HepG2 (cell line): ENCODE results near the gene HSP90AB1. TPM values are rescaled to one million over a fixed set of nuclear protein-coding genes. Genes with fewer than 3 reads are reported as not detected.
A peak's percentile ranks its signal among the peaks of the same experiment; 100 is the strongest.

Source experiments
- ATF7 ChIP-seq, 2 experiments: fragments of 450-650 bp in 1 of 2; sonication (generic) in 1 of 2; formaldehyde crosslinking in 1 of 2; IDR thresholded peaks; 2 replicates each; pipeline versions ENCODE4 v1.4.0 to v1.6.1; 2016 to 2020; ENCODE audit warnings: antibody characterized with exemption in 1 of 2, mild to moderate bottlenecking in 1 of 2, missing genetic modification reagents in 1 of 2
- DDIT3 ChIP-seq: sonication (generic); formaldehyde crosslinking; IDR thresholded peaks from 2 replicates; pipeline ENCODE4 v1.4.0; 2020; ENCODE audit warnings: mild to moderate bottlenecking, missing genetic modification reagents
- FOXP1 ChIP-seq, 2 experiments: fragments of 450-650 bp in 1 of 2; IDR thresholded peaks; 2 replicates each; pipeline ENCODE4 v1.6.1; 2017 to 2018; ENCODE audit warnings: antibody characterized with exemption in 1 of 2
- HNF1A ChIP-seq, 2 experiments: sonication (generic) in 1 of 2; formaldehyde crosslinking in 1 of 2; IDR thresholded peaks; 2 replicates each; pipeline versions ENCODE4 v1.4.0 to v1.6.1; 2016 to 2020; ENCODE audit warnings: borderline replicate concordance in 1 of 2, low read depth in 1 of 2, mild to moderate bottlenecking in 1 of 2, missing genetic modification reagents in 1 of 2
- MXI1 ChIP-seq: IDR thresholded peaks from 3 replicates; pipeline ENCODE4 v1.6.1; 2012; ENCODE audit warnings: low read depth, low read length, inconsistent platforms, borderline replicate concordance
- PAX8 ChIP-seq: sonication (generic); formaldehyde crosslinking; IDR thresholded peaks from 2 replicates; pipeline ENCODE4 v1.8.0; 2022; ENCODE audit warnings: mild to moderate bottlenecking, missing genetic modification reagents, borderline replicate concordance
- TARDBP ChIP-seq: sonication (generic); formaldehyde crosslinking; IDR thresholded peaks from 2 replicates; pipeline ENCODE4 v1.8.0; 2022; ENCODE audit warnings: mild to moderate bottlenecking, missing genetic modification reagents
- ZFP91 ChIP-seq: sonication (generic); formaldehyde crosslinking; IDR thresholded peaks from 2 replicates; pipeline ENCODE4 v1.9.0; 2022; ENCODE audit warnings: missing genetic modification reagents, mild to moderate bottlenecking, borderline replicate concordance
- ZNF235 ChIP-seq: sonication (generic); formaldehyde crosslinking; IDR thresholded peaks from 2 replicates; pipeline ENCODE4 v1.8.1; 2023; ENCODE audit warnings: mild to moderate bottlenecking, missing genetic modification reagents, borderline replicate concordance
- ZNF609 ChIP-seq: sonication (generic); formaldehyde crosslinking; IDR thresholded peaks from 2 replicates; pipeline ENCODE4 v1.4.0; 2020; ENCODE audit warnings: mild to moderate bottlenecking, missing genetic modification reagents, borderline replicate concordance
- polyA plus RNA-seq, 8 experiments: library from polyadenylated mRNA; depleted of rRNA in 3 of 8; stranded (reverse) in 7 of 8; unstranded in 1 of 8; fragments of >200 nt; fragmentation: Illumina TruSeq in 4 of 8; extraction: Trizol in 4 of 8; gene quantifications; 2 replicates each; pipeline versions ENCODE4 v1.2.1 to v1.2.3, GENCODE V29; 2011 to 2016; ENCODE audit warnings: low read depth in 4 of 8, missing spikeins in 1 of 8, mixed read lengths in 1 of 8; ENCODE audit not compliant: insufficient read depth in 1 of 8
- total RNA-seq, 5 experiments: library from RNA; depleted of rRNA; stranded (reverse); fragments of >200 nt; fragmentation: Illumina TruSeq; extraction: Trizol; gene quantifications; 2 replicates each; pipeline ENCODE4 v1.2.3, GENCODE V29; 2016; ENCODE audit warnings: low read depth in 1 of 5

HSP90AB1 gene
- total and polyA plus RNA-seq, 2 of the 13 experiments (the other 11 are each of a cell fraction or from before 2014, with no cell fraction given): 1,325 to 1,472 TPM

GRCh38 chr6:44275749-44276648 is 29.1 kb downstream of the HSP90AB1 start (continued):
- no peak for TF ChIP-seq ZNF609 (CRISPR knock-in tag)
- TF ChIP-seq FOXP1 (IDR thresholded peaks at IDR 0.05): no peak
- TF ChIP-seq FOXP1 (CRISPR knock-in tag; IDR thresholded peaks at IDR 0.05): no peak
- TF ChIP-seq TARDBP (CRISPR knock-in tag): no peak
- TF ChIP-seq MXI1: no peak
- no peak for TF ChIP-seq ATF7 (IDR thresholded peaks at IDR 0.05)
- no peak for TF ChIP-seq ATF7 (CRISPR knock-in tag; IDR thresholded peaks at IDR 0.05)
- TF ChIP-seq HNF1A (IDR thresholded peaks at IDR 0.05; ENCODE audit: low read depth): no peak
- no peak for TF ChIP-seq HNF1A (CRISPR knock-in tag; IDR thresholded peaks at IDR 0.05; ENCODE audit: borderline replicate concordance)
- no peak; the same call in 1 of the 2 replicates for TF ChIP-seq ZFP91 (CRISPR knock-in tag)
- no peak for TF ChIP-seq DDIT3 (CRISPR knock-in tag)
- no peak for TF ChIP-seq PAX8 (CRISPR knock-in tag)
- peak; percentile 61; the same call in 1 of the 2 replicates for TF ChIP-seq ZNF235
